HG03175 (cell line): ENCODE results near the gene PBXIP1.

ENCODE experiments used
- ATAC-seq: cut with Tn5 transposase; IDR thresholded peaks from one replicate; pipeline ENCODE4 v1.9.1; 2021; ENCODE audit warnings: mild to moderate bottlenecking, moderate library complexity; ENCODE audit not compliant: unreplicated experiment

PBXIP1 gene

GRCh38 chr1:154974102-154974807 lies 18.4 kb upstream of the PBXIP1 start, which contains the start of gene CKS1B:
CKS1B (plus strand) TSS chr1:154974681; CDS start chr1:154974746, 65 bp downstream.
- ATAC-seq = peak; percentile 80

- no peak for ATAC-seq
These were observed 17.6 kb upstream of the PBXIP1 start for GRCh38 chr1:154973344-154974101.

GRCh38 chr1:154972517-154973343 lies 16.8 kb upstream of the PBXIP1 start:
- ATAC-seq = no peak

DNA sequence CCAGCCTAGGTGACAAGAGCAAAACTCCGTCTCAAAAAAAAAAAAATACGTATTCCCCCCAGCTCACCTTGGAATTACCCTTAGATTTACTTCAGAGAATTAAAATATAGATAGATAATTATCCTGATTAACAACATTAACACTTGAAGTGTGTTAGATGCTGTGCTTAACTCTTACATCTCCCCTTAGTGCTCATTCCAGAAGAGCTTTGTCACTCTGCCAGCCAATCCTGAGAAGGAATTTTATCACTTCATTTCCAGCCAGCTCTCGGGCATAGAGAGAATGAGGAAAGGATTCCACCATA lies 16.3 kb upstream of the PBXIP1 start:
- no peak for ATAC-seq

GRCh38 chr1:154971341-154971998 lies 15.6 kb upstream of the PBXIP1 start:
- ATAC-seq = no peak

- ATAC-seq = no peak
These were observed 14.9 kb upstream of the PBXIP1 start, which contains the start of gene SHC1 for GRCh38 chr1:154970631-154971340. SHC1 (minus strand) TSS chr1:154970747; CDS start chr1:154970526, 221 bp downstream.

GRCh38 chr1:154969860-154970452 lies 14.1 kb upstream of the PBXIP1 start:
- no peak for ATAC-seq

GRCh38 chr1:154969246-154969645 lies 13.3 kb upstream of the PBXIP1 start:
- ATAC-seq = no peak

DNA sequence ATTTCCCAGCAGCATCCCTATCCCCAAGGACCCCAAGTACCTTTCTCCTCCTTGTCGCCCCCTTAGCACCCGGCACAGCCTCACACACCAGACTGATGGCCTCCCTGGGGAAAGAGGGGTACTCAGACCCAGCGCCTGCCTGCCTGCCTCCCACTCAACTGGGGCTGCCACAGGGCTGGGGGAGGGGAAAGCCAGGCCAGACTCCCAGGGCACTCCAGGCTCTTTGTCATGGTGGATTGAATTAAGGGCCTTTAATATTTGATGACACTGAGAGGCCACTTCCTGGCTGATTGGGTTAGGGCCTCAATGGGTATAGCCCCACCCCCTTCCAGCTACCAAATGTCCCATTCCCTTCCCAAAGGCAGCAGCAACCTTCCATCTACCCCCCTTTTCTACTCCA lies 12.8 kb upstream of the PBXIP1 start:
- no peak for ATAC-seq

GRCh38 chr1:154967331-154967950 lies 11.5 kb upstream of the PBXIP1 start:
- ATAC-seq = no peak

DNA sequence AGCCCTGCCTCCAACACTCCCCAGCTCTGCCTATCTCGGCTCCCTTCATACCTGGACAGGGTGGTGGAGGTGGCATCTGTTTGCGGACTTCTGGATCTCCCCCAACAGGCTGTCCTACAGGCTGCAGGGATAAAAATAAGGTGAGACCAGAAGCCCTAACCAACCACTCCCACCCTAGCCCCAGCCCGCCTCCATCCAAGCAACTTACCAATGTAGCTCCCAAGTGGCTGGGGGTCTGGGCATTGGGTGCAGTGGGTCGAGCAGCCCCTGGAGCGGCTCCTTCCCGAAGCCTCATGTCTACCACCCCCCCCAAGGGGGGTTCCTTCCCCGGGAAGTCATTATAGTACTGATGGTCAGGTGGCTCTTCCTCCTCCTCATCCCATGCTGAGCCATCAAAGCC lies 10.2 kb upstream of the PBXIP1 start:
- no peak for ATAC-seq

GRCh38 chr1:154964359-154964758 lies 8.5 kb upstream of the PBXIP1 start:
- ATAC-seq = no peak

DNA sequence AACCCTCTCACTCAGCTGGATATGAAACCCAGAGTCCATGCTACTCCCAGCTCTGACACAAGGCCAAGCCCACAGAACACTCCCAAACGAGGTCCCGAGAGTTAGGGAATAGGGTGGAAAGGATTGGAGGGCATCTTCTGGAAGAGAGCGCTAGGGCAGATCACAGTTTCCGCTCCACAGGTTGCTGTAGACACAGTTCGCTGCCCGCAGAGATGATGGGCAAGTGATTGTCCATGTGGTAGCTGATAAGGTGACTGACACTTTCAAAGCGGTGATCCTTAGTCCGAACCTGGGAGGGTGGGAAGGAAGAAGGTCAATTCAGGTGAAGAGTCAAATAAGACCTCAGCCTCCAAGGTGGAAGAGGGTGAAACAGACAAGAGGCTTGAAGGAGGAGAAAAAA lies 7.7 kb upstream of the PBXIP1 start:
- ATAC-seq = no peak

- ATAC-seq = no peak
These were observed 7.0 kb upstream of the PBXIP1 start for GRCh38 chr1:154962795-154963330.

GRCh38 chr1:154962156-154962749 lies 6.4 kb upstream of the PBXIP1 start:
- no peak for ATAC-seq

DNA sequence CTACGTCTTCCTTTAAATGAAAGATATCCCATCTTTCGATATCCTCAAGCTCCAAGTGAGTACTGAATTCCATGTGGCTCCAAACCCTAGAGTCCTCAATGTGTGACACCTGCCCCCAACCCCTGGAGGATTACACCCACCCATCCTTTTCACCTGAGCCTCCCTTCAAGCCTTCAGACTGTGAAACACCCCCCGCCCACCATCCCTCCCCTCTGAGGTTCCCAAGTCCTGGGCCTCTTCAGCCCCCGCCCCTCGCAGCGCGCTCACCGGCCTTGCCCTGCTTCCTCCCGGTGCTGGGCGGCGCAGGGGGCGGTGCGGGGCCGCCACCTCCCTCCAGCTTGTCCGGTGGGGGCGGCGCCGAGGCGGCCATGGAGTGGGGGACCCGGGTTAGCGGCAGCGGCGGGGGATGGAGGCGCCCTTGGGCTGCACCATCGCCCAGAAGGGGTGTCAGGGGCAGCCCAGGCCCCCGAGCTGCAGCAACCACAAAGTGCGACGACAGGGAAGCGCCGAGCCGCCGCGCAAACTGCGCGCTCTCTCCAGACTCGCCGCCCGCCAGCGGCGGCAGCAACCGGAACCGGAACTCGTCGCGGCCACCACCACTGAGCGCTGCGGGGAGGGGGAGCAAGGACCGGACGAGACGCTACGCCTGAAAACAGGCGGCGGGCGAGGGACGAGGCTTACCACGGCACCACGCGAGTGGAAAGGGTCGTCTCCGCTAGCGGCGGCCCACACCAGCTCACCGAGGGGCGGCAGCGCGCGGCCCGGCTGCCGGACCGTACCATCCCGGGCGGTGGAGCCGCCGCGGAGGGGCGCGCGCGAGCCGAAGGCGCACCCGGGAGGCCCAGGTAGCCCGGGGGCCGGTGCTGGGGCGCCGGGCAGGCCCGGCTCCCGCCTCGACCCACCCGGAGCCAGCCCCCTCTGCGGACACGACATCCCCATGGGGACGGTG lies 5.6 kb upstream of the PBXIP1 start, which contains the start of gene PYGO2:
TSS of gene PYGO2 (minus strand) at position 576 of the 949 bp plus-strand sequence. CDS start at position 370, 206 bp downstream.
- peak; percentile 79 for ATAC-seq

DNA sequence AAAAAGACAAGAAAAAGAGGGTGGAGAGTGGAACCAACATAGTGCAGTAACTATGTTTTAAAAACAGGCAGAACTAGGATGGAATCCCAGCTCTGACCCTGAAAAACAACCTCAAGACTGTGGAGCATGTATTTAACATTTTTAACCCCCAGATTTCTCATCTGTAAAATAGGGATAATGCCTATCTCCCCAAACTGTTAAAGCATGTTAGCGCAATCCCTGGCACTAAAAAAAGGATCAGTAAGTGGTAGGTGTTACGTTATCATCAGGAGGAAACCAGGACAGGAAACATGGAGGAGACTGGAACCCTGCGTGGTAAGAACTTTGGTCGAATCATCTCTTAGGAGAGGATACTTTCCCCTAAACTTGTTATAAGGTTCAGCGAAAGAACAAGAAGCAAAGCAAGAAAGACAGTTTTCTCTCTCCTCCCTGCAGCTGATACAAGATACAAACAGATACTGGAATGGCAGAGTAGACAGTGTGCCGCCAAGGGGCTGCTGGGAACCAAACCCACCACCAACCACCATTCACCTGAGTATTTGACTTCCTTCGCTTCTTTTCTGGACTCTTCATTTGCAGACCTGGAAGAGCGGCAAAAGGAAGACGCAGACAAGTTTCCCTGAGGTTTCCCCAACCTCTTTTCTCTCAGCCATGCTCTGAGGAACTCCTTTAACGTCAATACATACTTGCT lies 4.7 kb upstream of the PBXIP1 start:
- ATAC-seq = no peak
